Epithelial cell of proximal tubule (primary cell): ENCODE measurements around the gene TRAF2. TPM values are rescaled to one million over a fixed set of nuclear protein-coding genes. Genes with fewer than 3 reads are reported as not detected.
A peak's percentile ranks its signal among the peaks of the same experiment; 100 is the strongest.
"Not testable (repeated sequence)": the region's sequence is repeated elsewhere in the genome, so short reads cannot be mapped to it uniquely, and the experiment has no call there.

Experiments
- DNase-seq: peaks from one replicate; pipeline ENCODE4 v3.0.0-alpha.2; 2011; ENCODE audit warnings: low read depth
- H3K4me3 ChIP-seq: 2 replicates; pipeline ENCODE4 v1.5.1; 2011; ENCODE audit warnings: low read depth, mild to moderate bottlenecking, low read length
- total RNA-seq: library from RNA; depleted of rRNA; stranded (reverse); fragments of >200 nt; gene quantifications from 2 replicates; pipeline ENCODE4 v1.2.3, GENCODE V29; 2015
- TF ChIP-seq, protein P1 (sequence below): conservative IDR thresholded peaks from 2 replicates; pipeline ENCODE4 v1.5.1; 2012; ENCODE audit warnings: low read depth, mild to moderate bottlenecking, low read length

The TRAF2 gene
- total RNA-seq, 1 donor from 2014 or later = 21.0 TPM

DNA sequence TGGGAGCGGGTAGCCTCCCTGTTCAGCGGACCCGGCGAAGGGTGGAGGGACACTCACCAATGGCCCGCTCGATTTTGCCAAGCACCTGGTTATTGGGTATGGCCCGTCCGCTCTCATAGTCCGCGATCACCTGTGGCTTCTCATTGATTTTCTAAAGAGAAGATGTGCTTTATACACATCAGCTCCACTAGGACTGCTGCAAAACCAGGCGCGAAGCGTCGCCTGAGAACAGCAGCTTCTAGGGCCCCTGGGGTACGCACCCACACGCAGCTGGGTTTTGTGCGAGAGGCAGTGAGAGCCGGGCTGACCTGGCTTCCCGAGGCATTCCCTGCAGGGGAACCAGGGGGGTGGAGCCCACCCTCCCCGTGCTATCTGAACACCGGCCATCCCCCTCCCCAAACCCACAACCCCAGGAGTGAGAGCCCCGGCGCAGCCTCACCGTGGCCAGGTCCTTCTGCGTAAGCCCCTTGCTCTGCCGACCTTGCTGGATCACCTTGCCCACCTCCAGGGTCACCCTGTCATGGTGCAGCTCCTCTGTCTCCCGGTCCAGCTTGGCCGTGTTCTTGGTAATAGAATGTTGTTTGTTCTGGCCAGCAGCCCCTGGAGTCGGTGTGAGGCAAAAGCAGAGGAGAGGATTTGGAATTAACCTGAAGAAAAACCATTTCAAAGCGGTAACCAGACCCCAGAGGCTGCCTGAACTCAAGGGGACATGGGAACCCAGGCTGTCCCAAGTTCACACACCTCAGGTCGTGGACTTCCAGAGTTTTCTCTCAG, 23.3 kb upstream of the TRAF2 start:
- no peak overlapping the region for H3K4me3 ChIP-seq
- TF ChIP-seq, protein P1, sequence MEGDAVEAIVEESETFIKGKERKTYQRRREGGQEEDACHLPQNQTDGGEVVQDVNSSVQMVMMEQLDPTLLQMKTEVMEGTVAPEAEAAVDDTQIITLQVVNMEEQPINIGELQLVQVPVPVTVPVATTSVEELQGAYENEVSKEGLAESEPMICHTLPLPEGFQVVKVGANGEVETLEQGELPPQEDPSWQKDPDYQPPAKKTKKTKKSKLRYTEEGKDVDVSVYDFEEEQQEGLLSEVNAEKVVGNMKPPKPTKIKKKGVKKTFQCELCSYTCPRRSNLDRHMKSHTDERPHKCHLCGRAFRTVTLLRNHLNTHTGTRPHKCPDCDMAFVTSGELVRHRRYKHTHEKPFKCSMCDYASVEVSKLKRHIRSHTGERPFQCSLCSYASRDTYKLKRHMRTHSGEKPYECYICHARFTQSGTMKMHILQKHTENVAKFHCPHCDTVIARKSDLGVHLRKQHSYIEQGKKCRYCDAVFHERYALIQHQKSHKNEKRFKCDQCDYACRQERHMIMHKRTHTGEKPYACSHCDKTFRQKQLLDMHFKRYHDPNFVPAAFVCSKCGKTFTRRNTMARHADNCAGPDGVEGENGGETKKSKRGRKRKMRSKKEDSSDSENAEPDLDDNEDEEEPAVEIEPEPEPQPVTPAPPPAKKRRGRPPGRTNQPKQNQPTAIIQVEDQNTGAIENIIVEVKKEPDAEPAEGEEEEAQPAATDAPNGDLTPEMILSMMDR = no peak
- DNase-seq = no peak

DNA sequence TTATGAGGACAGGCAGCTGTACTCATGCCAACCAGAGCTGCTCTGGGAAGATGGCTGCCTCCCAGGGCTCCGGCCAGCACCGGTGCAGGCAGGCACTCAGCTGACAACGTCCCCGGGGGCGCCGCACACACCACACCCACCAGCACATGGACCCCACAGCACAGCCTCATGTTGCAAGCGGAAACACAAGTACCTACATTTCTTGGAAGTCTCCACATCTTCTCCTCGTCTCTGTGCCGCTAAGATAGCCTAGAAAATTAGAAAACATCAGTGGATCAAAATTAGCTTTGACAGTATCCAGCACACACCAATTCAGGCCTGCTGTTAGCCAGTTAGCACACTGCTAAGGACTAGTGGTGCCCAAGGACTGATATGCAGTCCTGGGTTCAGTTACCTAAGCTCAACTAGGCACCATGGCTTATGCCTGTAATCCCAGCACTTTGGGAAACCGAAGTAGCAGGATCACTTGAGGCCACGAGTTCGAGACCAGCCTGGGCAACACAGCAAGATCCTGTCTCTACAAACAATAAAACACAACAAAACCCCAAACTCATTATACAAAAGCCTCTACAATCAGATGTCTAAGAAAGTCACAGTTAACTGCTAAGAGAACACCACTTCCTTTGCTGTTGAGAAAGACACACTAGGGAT, 22.6 kb upstream of the TRAF2 start:
- TF ChIP-seq, protein P1 = no peak
- H3K4me3 ChIP-seq = no peak overlapping the region
- no peak for DNase-seq

DNA sequence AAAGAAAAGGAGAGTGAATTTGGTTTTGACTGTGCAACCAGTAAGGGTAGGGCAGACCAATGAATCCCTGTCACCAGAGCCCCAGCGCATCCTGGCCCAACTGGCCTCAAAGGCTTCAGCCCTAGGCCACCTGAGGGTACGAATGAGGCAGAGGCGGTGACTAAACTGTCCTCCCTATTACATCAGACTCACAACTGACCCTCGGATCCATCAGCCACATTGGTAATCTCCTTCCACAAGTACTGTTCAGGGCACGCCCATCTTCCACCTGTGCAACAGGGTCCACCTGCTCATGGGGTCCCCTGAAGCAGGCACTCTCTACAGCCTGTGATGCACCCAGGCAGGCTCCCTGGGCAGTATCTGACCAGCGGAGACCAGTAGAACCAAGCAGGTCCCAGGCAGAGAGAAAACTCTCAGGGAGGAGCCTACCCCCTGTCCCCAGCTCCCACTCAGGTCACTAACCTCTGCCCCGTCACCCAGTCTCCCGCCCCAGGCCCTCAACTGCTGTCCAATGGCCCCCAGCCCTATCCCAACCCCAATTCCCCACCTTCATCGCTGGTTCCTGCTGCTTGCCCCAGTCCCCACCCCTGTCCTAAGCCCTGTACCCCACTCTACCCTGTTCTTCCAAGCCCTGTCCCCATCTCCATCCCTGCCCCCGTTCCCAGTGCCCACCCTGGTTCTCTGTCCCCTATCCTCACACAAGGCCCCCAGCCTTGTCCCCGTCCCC, 21.1 kb upstream of the TRAF2 start:
- no peak for DNase-seq
- TF ChIP-seq, protein P1 = no peak
- peak overlapping the region; percentile 72 for H3K4me3 ChIP-seq

DNA sequence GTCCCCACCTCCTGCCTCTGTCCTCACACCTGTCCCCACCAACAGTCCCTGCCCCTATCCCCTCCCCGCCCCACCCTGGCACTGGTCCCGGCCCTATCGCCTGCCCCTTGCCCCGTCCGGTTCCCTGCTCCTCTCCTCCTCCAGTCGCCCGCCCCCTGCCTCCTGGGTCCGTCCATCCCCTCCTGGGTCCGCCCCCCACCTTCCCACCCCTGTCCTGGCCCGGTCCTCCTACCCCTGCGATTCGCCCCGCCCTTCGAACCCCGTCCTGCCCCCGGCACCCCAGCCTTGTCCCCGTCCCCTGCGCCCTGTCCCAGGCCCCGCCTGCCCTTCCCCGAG, 20.6 kb upstream of the TRAF2 start:
- peak overlapping the region; percentile 72 for H3K4me3 ChIP-seq
- DNase-seq = no peak
- TF ChIP-seq, protein P1 = no peak

DNA sequence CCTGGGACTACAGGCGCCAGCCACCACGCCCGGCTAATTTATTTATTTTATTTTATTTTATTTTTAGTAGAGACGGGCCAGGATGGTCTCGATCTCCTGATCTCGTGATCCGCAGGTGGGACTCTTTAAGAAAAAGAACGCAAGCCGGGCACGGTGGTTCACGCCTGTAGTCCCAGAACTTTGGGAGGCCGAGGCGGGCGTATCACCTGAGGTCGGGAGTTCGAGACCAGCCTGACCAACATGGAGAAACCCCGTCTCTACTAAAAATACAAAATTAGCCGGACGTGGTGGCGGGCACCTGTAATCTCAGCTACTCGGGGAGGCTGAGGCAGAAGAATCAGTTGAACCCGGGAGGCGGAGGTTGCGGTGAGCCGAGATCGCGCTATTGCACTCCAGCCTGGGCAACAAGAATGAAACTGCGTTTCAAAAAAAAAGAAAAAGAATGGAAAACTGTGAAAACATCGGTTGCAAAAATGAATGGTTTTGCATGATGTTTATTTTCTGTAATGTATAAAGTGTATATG, 19.4 kb upstream of the TRAF2 start:
- H3K4me3 ChIP-seq = peak overlapping the region; percentile 72
- DNase-seq = not testable (repeated sequence)

DNA sequence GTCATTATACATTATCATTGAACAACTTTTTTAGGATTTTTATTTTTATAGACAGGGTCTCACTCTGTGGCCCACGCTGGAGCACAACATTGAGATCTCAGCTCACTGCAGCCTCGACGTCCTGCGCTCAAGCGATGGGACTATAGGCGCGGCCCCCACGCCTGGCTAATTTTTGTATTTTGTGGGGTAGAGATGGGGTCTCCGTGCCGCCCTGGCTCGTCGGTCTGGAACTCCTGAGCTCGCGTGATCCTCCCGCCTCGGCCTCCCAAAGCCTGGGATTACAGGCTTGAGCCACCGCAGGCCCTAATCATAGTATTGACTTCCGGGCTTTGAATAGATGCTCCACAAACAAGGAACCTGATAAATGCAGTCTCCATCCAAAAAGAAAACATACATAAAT, 18.8 kb upstream of the TRAF2 start:
- H3K4me3 ChIP-seq = no peak overlapping the region
- TF ChIP-seq, protein P1 = no peak
- no peak for DNase-seq

DNA sequence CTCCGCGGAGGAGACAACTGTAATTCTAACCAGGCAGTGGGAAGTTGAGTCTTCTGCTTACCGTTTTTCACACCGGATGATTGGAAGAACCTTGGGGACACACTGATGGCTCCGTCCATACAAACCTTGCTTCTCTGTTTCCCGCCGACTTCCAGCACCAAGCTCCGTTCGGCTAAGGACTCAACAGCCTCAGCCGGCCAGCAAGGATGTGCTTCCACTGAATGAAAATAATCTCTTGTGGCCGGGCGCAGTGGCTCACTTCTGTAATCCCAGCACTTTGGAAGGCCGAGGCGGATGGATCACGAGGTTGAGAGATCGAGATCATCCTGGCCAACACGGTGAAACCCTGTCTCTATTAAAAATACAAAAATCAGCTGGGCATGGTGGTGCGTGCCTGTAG, 18.4 kb upstream of the TRAF2 start:
- TF ChIP-seq, protein P1 = no peak
- H3K4me3 ChIP-seq = no peak overlapping the region
- DNase-seq = no peak
